Mucosa of descending colon (tissue), 3 donors: ENCODE results near the gene CYP21A2. TPM values are rescaled to one million over a fixed set of nuclear protein-coding genes. Genes with fewer than 3 reads are reported as not detected.

Experiments used
- ATAC-seq: fragments of 200-7000 bp; cut with Tn5 transposase; one replicate; pipeline ENCODE4 v1.9.1; 2020; ENCODE audit warnings: mild to moderate bottlenecking, moderate library complexity
- DNase-seq, 3 donors: peaks; one replicate each; pipeline ENCODE4 v3.0.0-alpha.2; 2020
- H3K36me3 ChIP-seq: fragments of 200-600 bp; one replicate; pipeline ENCODE4 v1.8.0; 2021; ENCODE audit warnings: low read depth, mild to moderate bottlenecking
- H3K4me1 ChIP-seq: fragments of 200-600 bp; one replicate; pipeline ENCODE4 v1.8.0; 2021; ENCODE audit warnings: low read depth, mild to moderate bottlenecking
- H3K4me3 ChIP-seq: fragments of 200-600 bp; one replicate; pipeline ENCODE4 v1.8.0; 2021; ENCODE audit warnings: mild to moderate bottlenecking
- H3K9me3 ChIP-seq: fragments of 200-600 bp; one replicate; pipeline ENCODE4 v1.8.0; 2021; ENCODE audit warnings: mild to moderate bottlenecking
- CTCF ChIP-seq: fragments of 200-600 bp; IDR thresholded peaks from one replicate; pipeline ENCODE4 v1.8.0; 2022; ENCODE audit warnings: antibody characterized with exemption, mild to moderate bottlenecking
- intact Hi-C, 2 donors: fragments of 100-400 bp; cut with DNase I in 1 of 2; cut with micrococcal nuclease in 1 of 2; formaldehyde crosslinking; loops; one replicate each; pipeline versions ENCODE4 v1.11.0 to v1.11.1; 2022; cut with DNase I, micrococcal nuclease
- total RNA-seq, 3 donors: library from RNA; stranded (reverse); fragmentation: NEBNext Ultra II Directional in 2 of 3; extraction: Animal tissue kit (Norgen Biotek cat#: 25700) in 2 of 3; gene quantifications; one replicate each; pipeline versions ENCODE4 v1.2.1 to v1.2.4, GENCODE V29; 2021 to 2023
- donor health status: DM: no; HTN: no; CAD: no; lungs with moderate emphysema.
- donor health status: DM: no; HTN: no; CAD: no.
- donor health status: DM: no; HTN: yes; CAD: no.

The CYP21A2 gene
- total RNA-seq, 3 donors from 2014 or later: 0.93 to 2.1 (median 0.94) TPM

GRCh38 chr6:32081168-32081990 is 43.2 kb downstream of the CYP21A2 start:
- DNase-seq (peak; percentile 27 to 79 (median 43)), ATAC-seq (peak; percentile 56)
- H3K4me3 ChIP-seq: no peak overlapping the region
- no peaks in the 10 kb centered on the region for H3K9me3 ChIP-seq
- no peaks in the 10 kb centered on the region for H3K4me1 ChIP-seq
- TF ChIP-seq CTCF: no peak
- intact Hi-C loops: no loop called here
- H3K36me3 ChIP-seq: no peaks in the 10 kb centered on the region

- peaks cover 6% of the 10 kb centered on the region for H3K4me1 ChIP-seq
- ATAC-seq: no peak
- intact Hi-C loops: no loop called here
- no peak overlapping the region for H3K4me3 ChIP-seq
- no peak for TF ChIP-seq CTCF
- no peaks in the 10 kb centered on the region for H3K9me3 ChIP-seq
- DNase-seq: no peak
- no peaks in the 10 kb centered on the region for H3K36me3 ChIP-seq
Measured at GRCh38 chr6:32082478-32082877, 44.3 kb downstream of the CYP21A2 start.

- TF ChIP-seq CTCF: no peak
- intact Hi-C loops: no loop called here
- Histone ChIP-seq H3K9me3 (no peaks in the 10 kb centered on the region), H3K4me1 (peaks cover 10% of the 10 kb centered on the region), H3K36me3 (no peaks in the 10 kb centered on the region), H3K4me3 (no peak overlapping the region)
- ATAC-seq (peak; percentile 8), DNase-seq (peak in 2 of 3 donors; percentile 10 to 57)
Measured at GRCh38 chr6:32082935-32083334, 44.7 kb downstream of the CYP21A2 start.

- Histone ChIP-seq H3K36me3 (no peaks in the 10 kb centered on the region), H3K9me3 (no peaks in the 10 kb centered on the region), H3K4me1 (peaks cover 10% of the 10 kb centered on the region), H3K4me3 (no peak overlapping the region)
- no peak for ATAC-seq
- intact Hi-C loops: no loop called here
- TF ChIP-seq CTCF: no peak
- DNase-seq: no peak
Measured at GRCh38 chr6:32083812-32084768, 45.9 kb downstream of the CYP21A2 start.

GRCh38 chr6:32084780-32085179 is 46.6 kb downstream of the CYP21A2 start:
- Histone ChIP-seq H3K4me1 (peaks cover 10% of the 10 kb centered on the region), H3K9me3 (no peaks in the 10 kb centered on the region), H3K36me3 (no peaks in the 10 kb centered on the region), H3K4me3 (no peak overlapping the region)
- TF ChIP-seq CTCF: no peak
- no peak for ATAC-seq
- intact Hi-C loops: no loop called here
- no peak for DNase-seq
